HG03378 (cell line): Measurements from ENCODE around the gene MARCO.
"Not testable (repeated sequence)": the region's sequence is repeated elsewhere in the genome, so short reads cannot be mapped to it uniquely, and the experiment has no call there.

Experiments used
- ATAC-seq: cut with Tn5 transposase; IDR thresholded peaks from one replicate; pipeline ENCODE4 v1.9.1; 2021; ENCODE audit warnings: mild to moderate bottlenecking, moderate library complexity; ENCODE audit not compliant: unreplicated experiment

Gene MARCO

GRCh38 chr2:119028327-119029174 is 86.6 kb downstream of the MARCO start:
- no peak for ATAC-seq

DNA sequence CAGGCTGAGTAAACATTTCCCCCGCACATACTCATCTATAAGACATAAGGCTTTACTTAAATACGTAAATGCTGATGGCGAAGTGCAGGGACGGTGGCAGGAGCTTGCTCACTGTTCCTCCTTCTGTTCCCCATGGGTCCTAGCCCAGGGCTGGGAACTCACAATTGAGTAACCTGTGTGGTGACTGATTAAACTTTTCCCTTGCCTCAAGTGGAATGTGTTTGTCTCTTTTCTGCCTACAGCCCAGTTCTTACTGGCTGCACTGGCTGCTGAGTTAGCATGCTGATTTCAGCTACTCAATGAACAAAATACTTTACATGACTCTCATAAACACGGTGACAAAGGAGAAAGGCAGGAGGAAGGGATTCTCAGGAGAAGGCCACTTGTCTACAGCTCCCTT is 87.3 kb downstream of the MARCO start:
- ATAC-seq: no peak

GRCh38 chr2:119037922-119038321 is 95.9 kb downstream of the MARCO start:
- not testable (repeated sequence) for ATAC-seq

- no peak for ATAC-seq
These were observed 98.7 kb downstream of the MARCO start for GRCh38 chr2:119040730-119041129.
